ENCODE data around the gene MFSD12.

MFSD12 gene

GRCh38 chr19:3555653-3556422, 1.5 kb downstream of the MFSD12 start:
- no peak for DNase-seq

- DNase-seq, result peak; percentile 58 to 65
Observed at GRCh38 chr19:3554254-3555083, 2.9 kb downstream of the MFSD12 start.

- no peak for DNase-seq
Observed at GRCh38 chr19:3551792-3552095, 5.6 kb downstream of the MFSD12 start.

DNA sequence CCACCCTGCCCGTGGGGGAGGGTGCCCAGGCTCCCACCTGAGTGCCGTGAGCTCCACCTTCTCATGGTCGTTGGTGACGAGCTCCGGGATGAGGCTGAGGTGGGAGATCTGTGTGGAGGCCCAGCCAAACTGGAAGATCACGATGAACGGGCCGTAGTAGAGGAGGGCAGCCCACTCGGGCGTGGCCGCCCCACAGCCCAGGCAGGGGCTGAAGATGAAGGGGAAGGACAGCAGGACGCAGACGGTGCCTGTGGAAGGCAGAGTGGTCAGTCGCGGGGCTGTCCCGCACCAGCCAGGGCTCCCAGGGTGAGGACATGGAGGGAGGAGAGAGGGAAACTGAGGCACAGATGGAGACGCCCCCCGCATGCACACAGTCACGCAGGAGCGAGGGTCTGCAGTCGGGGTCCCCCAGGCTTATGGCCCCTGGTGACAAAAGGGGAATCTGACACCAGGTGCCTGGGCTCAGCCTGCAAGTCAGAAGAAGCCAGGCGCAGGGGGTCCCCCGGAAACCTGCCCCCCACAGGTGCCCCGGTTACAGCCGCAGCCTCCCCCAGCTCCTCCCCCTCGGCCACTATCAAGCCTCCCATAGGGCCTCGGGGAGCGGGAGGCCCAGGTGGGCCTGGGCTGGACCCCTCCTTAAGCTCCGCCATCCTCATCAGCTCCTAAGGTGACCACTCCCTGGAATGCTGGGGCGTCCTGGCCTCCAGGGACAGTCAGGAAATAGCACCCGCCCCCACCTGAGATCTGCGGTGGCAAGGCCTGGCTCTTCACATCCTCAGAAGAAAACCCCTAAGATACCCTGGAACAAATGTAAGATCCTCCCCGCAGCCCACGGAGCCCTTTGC, 6.2 kb downstream of the MFSD12 start:
- no peak for DNase-seq

DNA sequence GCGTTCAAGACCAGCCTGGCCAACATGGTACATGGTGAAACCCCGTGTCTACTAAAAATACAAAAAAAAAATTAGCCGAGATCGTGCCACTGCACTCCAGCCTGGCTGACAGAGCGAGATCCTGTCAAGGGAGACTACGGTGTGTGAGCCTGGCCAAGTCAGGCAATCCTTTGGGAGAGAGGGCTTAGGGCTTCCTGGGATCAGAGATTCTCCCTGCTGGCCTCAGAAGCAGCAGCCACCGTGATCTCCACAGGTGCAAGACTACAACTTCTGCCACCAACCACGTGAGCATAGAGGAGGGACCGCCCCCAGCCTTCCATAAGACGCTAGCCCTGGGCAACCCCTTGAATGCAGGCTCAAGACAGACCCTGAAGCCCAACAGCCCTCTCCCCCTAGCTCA, 7.6 kb downstream of the MFSD12 start:
- no peak for DNase-seq

- DNase-seq, result peak in 1 of 2 donors; percentile 70
Observed at GRCh38 chr19:3548606-3549005, 8.8 kb downstream of the MFSD12 start.

- DNase-seq, result no peak
Observed at GRCh38 chr19:3547767-3548282, 9.6 kb downstream of the MFSD12 start.

GRCh38 chr19:3547301-3547731, 10.1 kb downstream of the MFSD12 start:
- DNase-seq, result peak in 1 of 2 donors; percentile 28

DNA sequence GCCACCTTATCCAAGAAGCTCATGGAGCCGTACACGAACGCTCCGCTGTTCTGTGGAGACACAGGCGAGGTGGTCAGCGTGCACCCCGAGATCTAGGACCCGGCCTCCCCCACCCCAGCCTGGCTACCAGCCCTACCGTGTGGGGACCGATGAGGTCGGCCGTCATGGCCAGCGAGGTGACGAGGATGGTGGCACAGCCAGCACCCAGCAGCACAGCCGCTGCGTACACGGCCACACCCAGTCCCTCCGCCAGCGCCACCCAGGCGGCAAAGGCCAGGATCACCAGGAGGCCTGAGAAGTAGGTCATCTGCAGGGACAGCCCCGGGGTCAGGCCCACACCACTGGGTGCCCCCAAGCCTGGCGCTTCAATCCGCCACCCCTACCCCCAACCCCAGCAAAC, 11.3 kb downstream of the MFSD12 start:
- DNase-seq, result no peak

GRCh38 chr19:3545669-3546034, 11.7 kb downstream of the MFSD12 start:
- DNase-seq, result no peak

DNA sequence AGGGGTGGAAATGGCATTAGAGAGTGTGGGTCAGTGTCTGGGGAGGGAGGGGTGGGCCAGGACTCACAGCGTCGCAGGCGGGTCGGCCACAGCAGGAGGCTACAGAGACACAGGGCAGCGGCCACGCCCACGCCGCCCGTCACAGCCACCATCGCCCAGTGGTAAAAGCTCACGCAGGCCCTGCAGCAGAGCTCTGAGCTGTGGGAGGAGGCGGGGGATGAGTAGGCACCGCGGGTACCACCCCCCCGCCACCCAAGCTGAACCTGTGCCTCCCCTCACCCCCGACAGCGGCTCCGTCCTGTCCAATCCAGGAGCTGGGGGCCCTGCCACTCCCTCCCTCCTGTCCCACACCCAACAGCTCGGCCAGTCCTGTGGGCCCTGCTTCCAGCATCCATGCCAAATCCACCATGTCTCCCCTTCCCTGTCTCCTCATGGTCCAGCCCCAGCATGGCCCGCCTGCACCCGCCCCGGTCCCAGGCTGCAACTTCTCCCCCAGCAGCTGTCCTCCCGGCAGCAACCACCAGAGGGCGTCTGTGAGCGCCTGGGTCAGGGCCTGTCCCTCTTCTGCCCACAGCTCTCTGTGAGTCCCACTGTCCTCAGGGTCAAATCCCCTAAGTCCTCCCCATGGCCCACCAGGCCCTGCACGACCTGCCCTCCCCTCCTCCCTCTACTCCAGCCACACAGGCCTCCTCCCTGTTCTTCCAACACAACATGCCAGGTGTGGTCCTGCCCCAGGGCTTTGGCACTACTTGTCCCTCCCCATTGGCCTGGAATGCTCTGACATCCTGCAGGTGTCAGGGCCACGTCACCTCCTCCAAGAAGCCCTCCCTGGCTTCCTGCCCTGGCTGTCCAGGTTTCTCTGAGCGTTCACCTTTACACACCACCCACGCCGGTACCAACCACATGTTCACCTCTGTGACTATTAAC, 12.4 kb downstream of the MFSD12 start:
- DNase-seq, result peak; percentile 69 to 80

DNA sequence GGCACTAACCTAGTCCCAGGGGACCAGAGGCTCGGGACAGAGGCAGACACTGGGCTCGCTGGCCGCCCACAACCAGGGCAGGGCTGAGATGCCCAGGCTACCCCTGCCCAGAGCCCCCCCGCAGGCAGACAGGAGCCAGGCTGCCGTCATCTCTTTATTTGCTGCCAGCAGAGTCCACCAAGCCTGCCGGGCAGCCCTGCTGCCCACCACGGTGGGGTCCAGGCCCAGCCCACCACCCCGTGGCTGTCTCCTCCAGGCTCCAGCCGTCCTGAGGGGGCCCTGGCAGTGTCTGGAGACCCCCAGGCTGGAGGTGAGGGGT, 13.4 kb downstream of the MFSD12 start:
- DNase-seq, result no peak

DNA sequence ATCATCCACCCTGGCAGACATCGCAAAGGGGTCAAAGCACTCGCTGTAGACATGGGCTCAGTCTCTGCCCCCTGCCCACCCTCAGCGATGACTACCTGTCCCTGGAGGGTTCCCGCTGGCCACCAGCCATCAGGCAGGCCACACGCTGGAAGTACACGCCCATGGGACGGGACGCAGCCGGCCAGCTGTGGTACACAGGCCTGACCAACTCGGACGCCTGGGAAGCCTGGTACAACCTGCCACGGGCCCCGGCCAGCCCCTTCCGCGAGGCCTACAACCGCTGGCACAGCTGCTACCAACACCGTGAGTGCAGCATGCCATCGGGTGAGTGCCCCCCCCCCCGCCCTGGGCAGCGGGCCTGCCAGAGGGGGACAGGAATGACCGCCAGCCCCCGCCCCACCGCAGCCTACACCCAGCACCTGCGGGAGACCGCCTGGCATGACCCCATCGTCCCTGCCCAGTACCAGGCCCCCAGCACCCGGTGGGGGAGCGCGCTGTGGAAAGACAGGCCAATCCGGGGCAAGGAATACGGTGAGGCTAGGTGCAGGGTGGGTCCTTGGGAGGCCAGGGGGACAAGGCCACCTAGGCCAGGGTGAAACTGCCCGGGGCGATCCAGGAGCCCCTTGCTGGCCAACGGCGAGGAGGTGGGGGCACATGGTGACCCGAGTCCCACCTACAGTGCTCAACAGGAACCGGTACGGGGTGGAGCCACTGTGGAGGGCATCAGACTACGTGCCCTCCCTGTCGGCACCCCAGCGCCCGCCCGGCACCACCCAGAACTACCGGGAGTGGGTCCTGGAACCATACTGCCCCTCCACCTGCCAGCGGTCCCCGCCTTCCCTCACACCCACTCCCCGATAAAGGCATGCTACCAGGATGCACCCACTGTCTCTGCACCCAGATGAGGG, 14.0 kb downstream of the MFSD12 start:
- DNase-seq, result no peak

GRCh38 chr19:3539756-3540118, 17.6 kb downstream of the MFSD12 start:
- no peak for DNase-seq

DNA sequence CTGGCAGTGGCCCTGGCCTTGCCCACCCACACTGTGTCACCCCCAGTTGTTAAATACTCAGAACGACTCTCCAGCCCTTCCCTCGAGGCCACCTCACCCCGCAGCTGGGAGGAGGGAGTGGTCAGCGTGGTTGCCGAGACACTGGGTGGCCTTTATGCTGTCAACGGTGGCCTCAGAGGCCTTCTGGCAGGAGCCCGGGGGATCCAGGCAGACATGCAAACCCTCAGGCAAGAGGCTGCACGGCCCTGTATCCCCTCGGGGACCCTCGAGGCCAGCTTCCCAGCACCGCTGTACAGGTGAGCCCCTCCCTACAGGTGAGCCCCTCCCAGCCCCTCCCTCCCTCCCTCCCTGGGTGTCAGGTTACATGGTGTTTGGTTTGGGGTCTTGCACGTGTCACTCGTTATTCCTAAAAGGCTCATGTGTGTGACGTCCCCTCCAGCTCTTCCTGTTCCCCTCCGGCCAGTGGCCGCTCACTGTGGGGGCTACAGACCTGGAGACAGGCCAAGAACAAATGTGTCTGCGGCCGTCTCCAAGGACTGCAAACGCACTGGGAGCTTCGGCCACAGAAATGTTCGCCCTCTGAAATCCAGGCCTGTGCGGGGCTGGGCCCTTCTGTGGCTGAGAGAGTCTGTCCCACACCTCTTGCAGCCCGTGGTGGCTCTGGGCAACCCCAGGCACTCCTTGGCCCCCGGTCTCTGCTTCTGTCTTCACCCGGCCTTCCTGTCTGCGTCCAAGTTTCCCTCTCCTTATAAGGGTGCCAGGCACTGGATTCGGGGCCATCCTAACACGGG, 18.2 kb downstream of the MFSD12 start, which contains the start of gene TEKTIP1:
Gene TEKTIP1 (plus strand): TSS at position 210 of the 791 bp plus-strand sequence. CDS start 4 bp downstream, at position 214.
- DNase-seq, result no peak

DNA sequence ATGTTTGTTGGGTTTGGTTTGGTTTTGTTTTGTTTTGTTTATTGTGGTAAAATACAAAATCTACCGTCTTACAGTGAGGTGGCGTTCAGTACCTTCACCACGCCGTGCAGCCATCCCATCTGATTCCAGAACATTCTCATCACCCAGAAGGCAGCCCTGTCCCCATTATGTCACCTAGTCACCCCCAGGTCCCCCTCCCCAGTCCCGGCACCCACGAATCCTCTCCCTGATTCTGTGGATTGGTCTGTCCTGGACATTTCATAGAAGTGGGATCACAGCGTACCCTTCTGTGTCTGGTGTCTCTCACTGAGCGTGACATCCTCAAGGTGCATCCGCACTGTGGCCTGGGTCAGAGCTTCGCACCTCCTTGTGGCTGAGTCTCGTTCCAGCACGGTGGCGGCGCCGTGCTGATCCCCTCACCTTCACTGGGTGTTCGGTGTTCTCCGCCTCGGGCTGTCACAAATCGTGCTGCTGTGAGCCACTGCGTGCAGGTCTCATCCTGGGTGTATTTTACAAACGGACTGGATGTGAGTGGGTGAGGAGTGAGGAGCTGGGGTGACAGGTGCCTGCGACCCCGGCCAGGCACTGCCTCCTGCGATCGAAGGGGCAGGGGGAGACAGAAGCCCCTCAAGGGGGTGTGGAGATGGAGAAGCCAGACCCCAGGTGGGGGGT, 19.0 kb downstream of the MFSD12 start:
- no peak for DNase-seq

- no peak for DNase-seq
Observed at GRCh38 chr19:3537438-3538240, 19.7 kb downstream of the MFSD12 start.

DNA sequence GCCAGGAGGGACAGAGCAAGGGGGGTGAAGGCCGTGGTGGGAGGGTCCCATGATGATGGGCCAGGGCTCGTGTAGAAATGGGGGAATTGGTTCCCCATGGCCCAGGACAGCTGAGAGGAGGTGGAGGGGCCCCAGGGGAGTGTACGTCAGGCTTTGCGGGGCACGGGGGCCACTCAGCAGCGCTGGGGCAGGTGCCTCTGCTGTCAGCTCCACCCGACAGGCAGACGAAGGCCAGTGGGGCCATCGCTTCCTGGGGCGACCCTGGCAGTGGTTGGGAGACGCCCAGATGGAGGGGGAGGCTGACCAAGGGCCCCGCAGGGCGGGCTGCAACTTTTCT, 20.3 kb downstream of the MFSD12 start:
- DNase-seq, result no peak
